A549 treated with DMSO at 1 μM for 4 hours (cell line): ENCODE results near the gene NEB. TPM values are rescaled to one million over a fixed set of nuclear protein-coding genes. Genes with fewer than 3 reads are reported as not detected.

Experiments used
- total RNA-seq: library from RNA; stranded (reverse); fragments of 200-300 nt; extraction: Qiagen RNA extraction; gene quantifications from 5 replicates; pipeline ENCODE4 v1.2.3, GENCODE V29; 2022; ENCODE audit warnings: low read depth

Gene NEB, protein sequence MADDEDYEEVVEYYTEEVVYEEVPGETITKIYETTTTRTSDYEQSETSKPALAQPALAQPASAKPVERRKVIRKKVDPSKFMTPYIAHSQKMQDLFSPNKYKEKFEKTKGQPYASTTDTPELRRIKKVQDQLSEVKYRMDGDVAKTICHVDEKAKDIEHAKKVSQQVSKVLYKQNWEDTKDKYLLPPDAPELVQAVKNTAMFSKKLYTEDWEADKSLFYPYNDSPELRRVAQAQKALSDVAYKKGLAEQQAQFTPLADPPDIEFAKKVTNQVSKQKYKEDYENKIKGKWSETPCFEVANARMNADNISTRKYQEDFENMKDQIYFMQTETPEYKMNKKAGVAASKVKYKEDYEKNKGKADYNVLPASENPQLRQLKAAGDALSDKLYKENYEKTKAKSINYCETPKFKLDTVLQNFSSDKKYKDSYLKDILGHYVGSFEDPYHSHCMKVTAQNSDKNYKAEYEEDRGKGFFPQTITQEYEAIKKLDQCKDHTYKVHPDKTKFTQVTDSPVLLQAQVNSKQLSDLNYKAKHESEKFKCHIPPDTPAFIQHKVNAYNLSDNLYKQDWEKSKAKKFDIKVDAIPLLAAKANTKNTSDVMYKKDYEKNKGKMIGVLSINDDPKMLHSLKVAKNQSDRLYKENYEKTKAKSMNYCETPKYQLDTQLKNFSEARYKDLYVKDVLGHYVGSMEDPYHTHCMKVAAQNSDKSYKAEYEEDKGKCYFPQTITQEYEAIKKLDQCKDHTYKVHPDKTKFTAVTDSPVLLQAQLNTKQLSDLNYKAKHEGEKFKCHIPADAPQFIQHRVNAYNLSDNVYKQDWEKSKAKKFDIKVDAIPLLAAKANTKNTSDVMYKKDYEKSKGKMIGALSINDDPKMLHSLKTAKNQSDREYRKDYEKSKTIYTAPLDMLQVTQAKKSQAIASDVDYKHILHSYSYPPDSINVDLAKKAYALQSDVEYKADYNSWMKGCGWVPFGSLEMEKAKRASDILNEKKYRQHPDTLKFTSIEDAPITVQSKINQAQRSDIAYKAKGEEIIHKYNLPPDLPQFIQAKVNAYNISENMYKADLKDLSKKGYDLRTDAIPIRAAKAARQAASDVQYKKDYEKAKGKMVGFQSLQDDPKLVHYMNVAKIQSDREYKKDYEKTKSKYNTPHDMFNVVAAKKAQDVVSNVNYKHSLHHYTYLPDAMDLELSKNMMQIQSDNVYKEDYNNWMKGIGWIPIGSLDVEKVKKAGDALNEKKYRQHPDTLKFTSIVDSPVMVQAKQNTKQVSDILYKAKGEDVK (N-terminal part only)
- 0.14 to 0.31 TPM (median 0.18 TPM) in 5 replicates for total RNA-seq

DNA sequence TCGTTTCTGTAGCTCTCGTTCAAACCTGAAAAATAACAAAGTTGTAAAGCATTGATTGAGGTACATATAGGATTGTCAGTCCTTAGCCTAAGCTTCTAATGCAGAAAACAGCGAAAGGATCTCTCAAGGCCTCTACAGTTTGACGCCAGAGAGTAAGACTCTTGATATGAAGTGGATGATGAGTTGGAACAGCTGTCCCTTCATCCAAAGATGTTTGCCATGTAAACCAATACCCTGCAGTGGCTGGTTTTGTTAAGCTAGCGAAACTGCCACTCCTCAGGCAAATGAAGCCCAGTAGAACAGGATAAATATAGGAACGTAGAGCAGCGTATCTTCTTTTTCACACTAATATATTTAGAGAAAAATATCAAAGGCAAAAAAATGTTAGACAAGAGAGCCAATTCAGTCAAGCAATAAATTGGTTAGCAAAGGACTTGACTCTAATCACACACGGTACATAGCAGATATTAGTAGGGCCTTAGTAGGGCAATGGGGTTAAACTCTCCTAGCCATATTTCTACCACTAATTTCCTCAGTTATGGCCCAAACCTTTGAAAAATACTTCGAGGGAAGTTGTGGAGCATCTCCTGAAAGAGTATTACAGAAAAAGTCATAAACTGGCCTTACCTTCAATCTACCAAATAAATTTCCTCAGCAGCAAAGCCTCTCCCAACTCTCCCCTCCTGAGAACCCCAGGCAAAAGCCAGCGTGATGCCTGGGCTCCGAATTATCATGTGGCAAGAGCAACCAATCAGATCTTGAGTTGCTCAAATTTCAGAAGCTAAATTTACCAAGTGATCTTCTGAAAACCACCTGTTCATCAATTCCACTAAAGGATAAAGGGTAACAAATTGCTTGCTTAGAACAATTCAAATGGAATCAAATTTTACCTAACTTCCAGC lies at the start of gene NEB:
NEB (minus strand) TSS at position 706 of the 902 bp plus-strand sequence. CDS start 1,320 bp downstream, outside the sequence.

Other genes starting within 250 kb of the NEB start
- gene ARL5A, start 93.9 kb upstream of the NEB start, total RNA-seq = 21.7 to 29.7 TPM (median 25.0 TPM) in 5 replicates